GM21825 (cell line): Measurements from ENCODE around the gene RBM6.
"Not testable (repeated sequence)": the region's sequence is repeated elsewhere in the genome, so short reads cannot be mapped to it uniquely, and the experiment has no call there.

Experiments
- ATAC-seq: cut with Tn5 transposase; IDR thresholded peaks from one replicate; pipeline ENCODE4 v1.9.1; 2021; ENCODE audit warnings: mild to moderate bottlenecking, moderate library complexity; ENCODE audit not compliant: unreplicated experiment

Gene RBM6

GRCh38 chr3:49912881-49913281 is 27.1 kb upstream of the RBM6 start:
- ATAC-seq, result no peak

GRCh38 chr3:49914906-49915305 is 25.0 kb upstream of the RBM6 start:
- no peak for ATAC-seq

DNA sequence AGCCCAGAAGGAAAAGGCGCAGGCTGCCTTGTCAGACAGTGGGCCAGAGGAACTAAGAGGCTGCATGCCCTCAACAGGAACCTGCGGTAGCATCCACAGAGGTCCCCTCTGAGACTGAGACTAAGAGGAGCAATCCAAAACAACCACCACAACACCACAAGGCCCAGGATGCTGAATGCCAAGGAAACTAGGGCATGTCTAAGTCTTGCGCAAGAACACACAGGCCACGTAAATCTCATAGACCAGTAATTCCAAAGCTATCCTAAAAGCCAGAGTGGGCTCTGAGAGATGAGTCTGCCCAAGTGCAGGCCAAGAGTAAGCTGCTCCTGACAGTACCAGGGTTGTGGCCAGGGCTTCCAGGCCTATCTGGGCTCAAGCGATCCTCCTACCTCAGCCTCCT is 23.3 kb upstream of the RBM6 start:
- ATAC-seq, result no peak

- not testable (repeated sequence) for ATAC-seq
Observed at GRCh38 chr3:49917806-49918590, 22.0 kb upstream of the RBM6 start.

DNA sequence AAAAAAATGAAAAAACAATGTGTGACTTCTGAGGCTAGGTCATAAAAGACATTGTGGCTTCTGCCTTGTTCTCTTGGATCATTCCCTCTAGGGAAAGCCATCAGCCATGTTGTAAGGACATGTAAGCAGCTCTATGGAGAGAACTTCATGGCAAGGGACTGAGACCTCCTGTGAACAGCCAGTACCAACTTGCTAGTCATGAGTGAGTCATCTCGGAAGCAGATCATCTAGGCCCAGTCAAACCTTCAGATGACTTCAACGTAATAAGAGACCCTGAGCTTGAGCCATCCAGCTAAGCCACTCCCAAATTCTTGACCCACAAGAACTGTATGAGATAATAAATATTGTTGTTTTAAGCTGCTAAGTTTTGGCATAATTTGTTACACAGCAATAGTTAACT is 15.3 kb upstream of the RBM6 start:
- ATAC-seq, result no peak

DNA sequence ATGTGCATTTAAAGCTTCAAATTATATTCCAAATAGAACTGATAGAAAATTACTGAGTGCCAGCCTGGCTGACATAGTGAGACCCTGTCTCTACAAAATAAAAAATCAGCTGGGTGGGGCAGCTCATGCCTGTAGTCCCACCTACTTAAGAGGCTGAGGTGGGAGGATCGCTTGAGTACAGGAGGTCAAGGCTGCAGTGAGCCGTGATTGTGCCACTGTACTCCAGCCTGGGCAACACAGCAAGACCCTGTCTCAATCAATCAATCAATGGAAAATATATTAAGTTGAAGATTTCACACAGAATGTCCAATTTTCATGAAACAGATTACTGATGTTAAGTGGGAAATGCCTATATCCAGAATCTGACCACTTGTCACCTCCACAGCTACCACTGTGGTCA is 14.5 kb upstream of the RBM6 start:
- ATAC-seq, result no peak

- ATAC-seq, result no peak
Observed at GRCh38 chr3:49926117-49926728, 13.7 kb upstream of the RBM6 start.

DNA sequence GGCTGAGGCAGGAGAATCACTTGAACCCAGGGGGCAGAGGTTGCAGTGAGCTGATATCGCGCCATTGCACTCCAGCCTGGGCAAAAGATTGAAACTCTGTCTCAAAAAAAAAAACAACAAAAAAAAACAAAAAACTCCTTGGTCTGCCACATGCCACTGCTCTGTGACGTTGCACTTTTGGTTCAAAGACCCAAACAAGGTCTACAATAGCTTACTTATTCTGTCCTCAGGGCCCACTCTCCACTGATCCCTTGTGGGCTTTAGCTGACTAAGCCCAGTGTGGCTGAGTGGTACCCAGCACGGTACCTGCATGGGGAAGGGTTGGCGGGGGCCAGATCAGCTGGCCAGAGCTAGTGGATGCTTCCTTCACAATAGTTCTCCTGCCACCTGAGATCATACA is 12.2 kb upstream of the RBM6 start:
- no peak for ATAC-seq

GRCh38 chr3:49928481-49929017 is 11.4 kb upstream of the RBM6 start:
- no peak for ATAC-seq

DNA sequence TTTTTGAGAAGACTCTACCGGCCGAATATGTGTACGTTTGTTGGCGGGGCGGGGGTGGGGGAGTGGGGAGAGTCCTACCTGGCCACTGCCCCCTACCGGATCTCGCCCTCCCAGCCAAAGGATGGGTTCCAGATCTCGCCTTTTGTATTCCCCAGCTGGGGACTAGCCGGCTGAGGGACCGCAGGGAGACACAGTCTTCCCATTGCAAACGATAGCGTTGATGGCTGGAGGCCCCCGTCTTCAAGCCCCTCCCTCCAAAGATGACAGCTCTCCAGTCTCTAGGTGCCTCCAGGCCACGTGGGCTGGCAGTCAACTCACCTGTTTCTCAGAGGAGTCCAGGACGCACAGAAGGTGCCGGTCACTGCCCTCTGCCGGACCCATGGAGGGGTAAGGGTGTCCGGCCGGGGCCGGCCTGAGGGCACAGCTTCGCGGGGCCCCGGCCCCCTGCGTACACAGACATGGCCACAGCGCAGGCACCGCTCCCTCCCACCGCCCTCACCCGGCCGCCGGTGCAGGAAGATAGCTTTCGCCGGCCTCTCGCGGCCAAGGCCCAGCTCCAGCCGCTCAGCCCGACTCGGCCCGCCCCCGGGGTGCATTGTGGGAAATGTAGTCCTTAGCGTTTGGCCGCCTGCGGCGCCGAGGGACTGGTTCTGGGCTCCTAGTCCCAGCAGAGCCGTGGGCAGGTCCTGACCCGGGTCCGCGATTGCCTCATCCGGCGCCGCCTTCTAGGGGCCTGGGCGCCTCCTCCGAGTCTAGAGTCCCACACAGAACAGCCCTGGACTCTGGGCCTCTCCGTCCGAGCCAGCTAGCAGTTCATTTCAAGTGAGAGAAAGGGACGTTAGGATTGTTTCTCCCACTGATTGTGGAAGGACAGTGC is 10.4 kb upstream of the RBM6 start, which contains the start of gene MON1A:
Gene MON1A (minus strand): TSS at position 521 of the 877 bp plus-strand sequence. CDS start 16,465 bp downstream, outside the sequence.
- ATAC-seq, result peak; percentile 83

DNA sequence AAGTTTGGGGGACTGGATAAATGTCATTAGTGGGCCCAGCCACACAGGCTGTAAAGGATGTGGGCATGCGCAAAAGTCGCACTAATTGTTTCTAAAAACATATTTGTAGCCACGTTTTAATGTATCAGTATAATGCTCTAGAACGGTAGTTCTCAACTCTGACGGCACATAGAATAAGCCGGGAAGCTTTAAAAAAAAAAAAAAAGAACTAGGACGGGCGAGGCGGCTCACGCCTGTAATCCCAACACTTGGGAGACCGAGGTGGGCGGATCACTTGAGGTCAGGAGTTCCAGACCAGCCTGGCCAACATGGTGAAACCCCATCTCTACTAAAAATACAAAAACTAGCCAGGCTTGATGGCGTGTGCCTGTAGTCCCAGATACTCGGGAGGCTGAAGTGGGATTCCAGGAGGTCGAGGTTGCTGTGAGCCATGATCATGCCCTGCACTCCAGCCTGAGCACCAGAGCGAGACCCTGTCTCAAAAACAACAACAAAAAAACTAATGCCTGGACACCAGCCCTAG is 9.7 kb upstream of the RBM6 start:
- no peak for ATAC-seq

GRCh38 chr3:49930922-49931321 is 9.0 kb upstream of the RBM6 start:
- ATAC-seq, result no peak

- ATAC-seq, result not testable (repeated sequence)
Observed at GRCh38 chr3:49932281-49932680, 7.7 kb upstream of the RBM6 start.

GRCh38 chr3:49937090-49937489 is 2.9 kb upstream of the RBM6 start:
- ATAC-seq, result no peak

DNA sequence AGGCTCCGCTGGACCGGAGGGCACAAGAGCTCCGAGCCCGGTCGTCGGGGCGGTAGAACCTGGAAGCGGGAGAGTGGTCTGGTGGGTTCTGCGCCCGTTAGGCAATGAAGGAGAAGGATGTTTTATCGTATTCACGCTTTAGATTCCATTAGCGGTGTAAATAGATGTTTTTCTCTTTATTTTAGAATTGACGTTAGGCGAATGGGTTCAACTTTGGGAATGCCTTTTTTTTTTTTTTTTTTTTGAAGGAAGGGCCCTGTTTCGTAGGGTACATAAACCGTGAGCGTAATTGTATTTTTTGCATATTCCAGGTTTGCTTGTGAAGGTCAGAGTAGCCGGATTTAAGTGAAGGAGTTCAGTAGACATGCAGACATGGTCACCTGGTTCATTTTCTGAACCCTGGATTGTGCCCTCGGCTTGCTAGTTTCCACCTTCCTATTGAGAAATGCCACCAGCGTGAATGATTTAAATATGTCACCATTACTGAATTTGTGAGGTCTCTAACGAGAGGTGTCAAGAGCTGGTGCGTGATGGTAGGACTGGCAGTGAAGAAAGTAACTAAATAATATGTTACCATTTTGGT is 808 bp downstream of the RBM6 start:
- no peak for ATAC-seq

- ATAC-seq, result no peak
Observed at GRCh38 chr3:49942651-49943050, 2.7 kb downstream of the RBM6 start.

DNA sequence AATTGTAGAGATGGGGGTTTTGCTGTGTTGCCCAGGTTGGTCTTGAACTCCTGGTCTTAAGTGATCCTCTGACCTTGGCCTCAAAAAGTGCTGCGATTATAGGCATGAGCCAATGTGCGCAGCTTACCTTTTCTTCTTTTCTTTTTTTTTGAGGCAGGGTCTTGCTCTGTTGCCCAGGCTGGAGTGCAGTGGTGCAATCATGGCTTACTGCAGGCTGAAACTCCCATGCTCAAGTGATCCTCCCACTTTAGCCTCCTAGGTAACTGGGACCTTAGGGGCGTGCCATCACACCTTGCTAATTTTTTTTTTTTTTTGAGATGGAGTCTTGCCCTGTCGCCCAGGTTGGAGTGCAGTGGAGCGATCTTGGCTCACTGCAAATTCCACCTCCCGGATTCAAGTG is 13.0 kb downstream of the RBM6 start:
- no peak for ATAC-seq

DNA sequence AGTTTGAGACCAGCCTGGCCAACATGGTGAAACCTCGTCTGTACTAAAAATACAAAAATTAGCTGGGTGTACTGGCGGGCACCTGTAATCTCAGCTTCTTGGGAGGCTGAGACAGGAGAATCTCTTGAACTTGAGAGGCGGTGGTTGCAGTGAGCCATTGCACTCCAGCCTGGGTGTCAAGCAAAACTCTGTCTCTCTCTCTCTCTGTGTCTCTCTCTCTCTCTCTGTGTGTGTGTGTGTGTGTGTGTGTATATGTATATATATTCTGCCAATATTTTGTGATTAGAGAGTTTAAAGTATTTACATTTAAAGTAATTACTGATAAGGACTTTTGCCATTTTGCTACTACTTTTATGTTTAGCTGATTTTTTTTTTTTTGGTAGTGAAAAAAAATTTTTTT is 15.7 kb downstream of the RBM6 start:
- no peak for ATAC-seq

- ATAC-seq, result no peak
Observed at GRCh38 chr3:49966233-49966942, 26.4 kb downstream of the RBM6 start.

DNA sequence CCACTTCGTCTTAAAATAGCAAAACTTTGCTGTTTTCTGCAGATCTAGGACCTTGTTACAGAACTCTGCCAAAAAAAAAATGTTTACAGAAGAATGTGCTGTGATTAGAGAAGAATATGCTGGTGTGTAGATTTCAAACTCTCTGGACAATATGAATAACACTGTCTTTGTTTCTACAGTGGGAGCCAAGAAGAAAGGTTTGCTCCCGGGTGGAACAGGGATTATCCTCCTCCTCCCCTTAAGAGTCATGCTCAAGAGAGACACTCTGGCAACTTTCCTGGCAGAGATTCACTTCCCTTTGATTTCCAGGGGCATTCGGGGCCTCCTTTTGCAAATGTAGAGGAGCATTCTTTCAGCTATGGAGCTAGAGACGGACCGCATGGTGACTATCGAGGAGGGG is 27.3 kb downstream of the RBM6 start:
- ATAC-seq, result no peak
